HEK293 (cell line): ENCODE measurements around the gene MED15.

Source experiments
- CTCF ChIA-PET: fragments of 350-600 bp; formaldehyde crosslinking; extraction: SDS; loops from one replicate; lab custom pipeline; 2021; ENCODE audit warnings: antibody characterized with exemption; lab: Yijun Ruan, JAX
- POLR2A ChIA-PET: fragments of 300-600 bp; formaldehyde crosslinking; extraction: SDS; loops from one replicate; lab custom pipeline; 2020; ENCODE audit warnings: antibody characterized with exemption, inconsistent platforms; lab: Yijun Ruan, JAX
- H3K27ac ChIP-seq: fragments of 200-500 bp; sonication (Bioruptor generic); 2 replicates; pipeline ENCODE4 v1.5.1; 2014; ENCODE audit warnings: low read depth, low read length, control low read depth, inconsistent platforms; ENCODE audit errors: extremely low read depth
- H3K36me3 ChIP-seq, 2 experiments: fragments of 200-500 bp in 1 of 2; sonication (Bioruptor generic) in 1 of 2; 1 replicate in 1 of 2; 2 replicates in 1 of 2; pipeline ENCODE4 v1.5.1; 2014 to 2017; ENCODE audit warnings: inconsistent platforms in 2 of 2, low read length in 2 of 2; ENCODE audit not compliant: control insufficient read depth in 2 of 2, insufficient read depth in 1 of 2
- H3K4me1 ChIP-seq: fragments of 200-500 bp; sonication (Bioruptor generic); 2 replicates; pipeline ENCODE4 v1.5.1; 2014; ENCODE audit warnings: mild to moderate bottlenecking, low read length, inconsistent platforms; ENCODE audit not compliant: control insufficient read depth, insufficient read depth
- H3K4me3 ChIP-seq: 2 replicates; pipeline ENCODE4 v1.5.1; 2011; ENCODE audit warnings: low read depth, mild to moderate bottlenecking, control low read depth, low read length, moderate library complexity
- H3K9me3 ChIP-seq: fragments of 200-500 bp; sonication (Bioruptor generic); 2 replicates; pipeline ENCODE4 v1.5.1; 2014; ENCODE audit warnings: low read depth, low read length, inconsistent platforms; ENCODE audit not compliant: control insufficient read depth, insufficient read depth
- BCL11A ChIP-seq: fragments of 450-650 bp; formaldehyde crosslinking; IDR thresholded peaks from 2 replicates; pipeline ENCODE4 v1.5.1; 2016; ENCODE audit warnings: low read depth, missing biosample characterization, missing genetic modification characterization
- GLIS2 ChIP-seq: fragments of 450-650 bp; formaldehyde crosslinking; IDR thresholded peaks from 2 replicates; pipeline ENCODE4 v1.5.1; 2016; ENCODE audit warnings: missing biosample characterization, missing genetic modification characterization
- KLF10 ChIP-seq: fragments of 450-650 bp; IDR thresholded peaks from 2 replicates; pipeline ENCODE4 v1.5.1; 2018; ENCODE audit warnings: missing biosample characterization, mild to moderate bottlenecking, missing genetic modification characterization
- PATZ1 ChIP-seq: fragments of 450-650 bp; formaldehyde crosslinking; IDR thresholded peaks from 2 replicates; pipeline ENCODE4 v1.5.1; 2016; ENCODE audit warnings: missing biosample characterization, missing genetic modification characterization
- SP3 ChIP-seq: fragments of 450-650 bp; formaldehyde crosslinking; IDR thresholded peaks from 2 replicates; pipeline ENCODE4 v1.5.1; 2016; ENCODE audit warnings: missing biosample characterization, missing genetic modification characterization
- ZBTB20 ChIP-seq: fragments of 450-650 bp; formaldehyde crosslinking; IDR thresholded peaks from 2 replicates; pipeline ENCODE4 v1.5.1; 2016; ENCODE audit warnings: missing biosample characterization, missing genetic modification characterization
- ZNF140 ChIP-seq: fragments of 450-650 bp; formaldehyde crosslinking; IDR thresholded peaks from 2 replicates; pipeline ENCODE4 v1.5.1; 2016; ENCODE audit warnings: missing biosample characterization, missing genetic modification characterization
- ZNF18 ChIP-seq: fragments of 450-650 bp; formaldehyde crosslinking; IDR thresholded peaks from 2 replicates; pipeline ENCODE4 v1.5.1; 2016; ENCODE audit warnings: missing biosample characterization, missing genetic modification characterization
- ZNF2 ChIP-seq: fragments of 450-650 bp; formaldehyde crosslinking; IDR thresholded peaks from 2 replicates; pipeline ENCODE4 v1.5.1; 2016; ENCODE audit warnings: missing biosample characterization, missing genetic modification characterization
- ZNF280D ChIP-seq: fragments of 450-650 bp; formaldehyde crosslinking; IDR thresholded peaks from 2 replicates; pipeline ENCODE4 v1.5.1; 2016; ENCODE audit warnings: missing biosample characterization, missing genetic modification characterization
- ZNF302 ChIP-seq: fragments of 450-650 bp; formaldehyde crosslinking; IDR thresholded peaks from 2 replicates; pipeline ENCODE4 v1.5.1; 2016; ENCODE audit warnings: missing biosample characterization, missing genetic modification characterization, low read depth
- ZNF335 ChIP-seq: fragments of 450-650 bp; formaldehyde crosslinking; conservative IDR thresholded peaks from 2 replicates; pipeline ENCODE4 v1.5.1; 2016; ENCODE audit warnings: missing biosample characterization, missing genetic modification characterization
- ZNF341 ChIP-seq: fragments of 450-650 bp; formaldehyde crosslinking; IDR thresholded peaks from 2 replicates; pipeline ENCODE4; 2016; ENCODE audit warnings: low read depth, missing biosample characterization, missing genetic modification characterization
- ZNF354C ChIP-seq: fragments of 450-650 bp; formaldehyde crosslinking; IDR thresholded peaks from 2 replicates; pipeline ENCODE4 v1.5.1; 2016; ENCODE audit warnings: missing biosample characterization, missing genetic modification characterization, low read depth, borderline replicate concordance
- ZNF426 ChIP-seq: fragments of 450-650 bp; formaldehyde crosslinking; IDR thresholded peaks from 2 replicates; pipeline ENCODE4 v1.5.1; 2017; ENCODE audit warnings: missing biosample characterization, missing genetic modification characterization, mild to moderate bottlenecking, inconsistent platforms, moderate library complexity
- ZNF529 ChIP-seq: fragments of 450-650 bp; formaldehyde crosslinking; IDR thresholded peaks from 2 replicates; pipeline ENCODE4 v1.5.1; 2017; ENCODE audit warnings: missing genetic modification characterization, missing biosample characterization; ENCODE audit not compliant: insufficient replicate concordance
- ZNF558 ChIP-seq: fragments of 450-650 bp; formaldehyde crosslinking; IDR thresholded peaks from 2 replicates; pipeline ENCODE4 v1.5.1; 2016; ENCODE audit warnings: missing biosample characterization, missing genetic modification characterization
- ZNF670 ChIP-seq: fragments of 450-650 bp; formaldehyde crosslinking; IDR thresholded peaks from 2 replicates; pipeline ENCODE4 v1.5.1; 2016; ENCODE audit warnings: missing biosample characterization, missing genetic modification characterization, low read depth
- ZNF677 ChIP-seq: fragments of 450-650 bp; IDR thresholded peaks from 2 replicates; pipeline ENCODE4 v1.5.0; 2018; ENCODE audit warnings: missing biosample characterization, mild to moderate bottlenecking, missing genetic modification characterization, moderate library complexity
- ZNF704 ChIP-seq: fragments of 450-650 bp; formaldehyde crosslinking; IDR thresholded peaks from 2 replicates; pipeline ENCODE4 v1.5.1; 2016; ENCODE audit warnings: missing biosample characterization, missing genetic modification characterization
- ZNF843 ChIP-seq: fragments of 450-650 bp; formaldehyde crosslinking; IDR thresholded peaks from 2 replicates; pipeline ENCODE4 v1.5.1; 2016; ENCODE audit warnings: missing biosample characterization, missing genetic modification characterization
- ZSCAN18 ChIP-seq: fragments of 450-650 bp; formaldehyde crosslinking; IDR thresholded peaks from 2 replicates; pipeline ENCODE4 v1.5.1; 2016; ENCODE audit warnings: missing biosample characterization, missing genetic modification characterization

MED15 gene

GRCh38 chr22:20486229-20486628 lies 21.2 kb upstream of the MED15 start (continued):
- TF ChIP-seq ZNF2 (no peak), ZNF426 (tag by site-specific recombination) (no peak), ZNF335 (tag by site-specific recombination) (no peak)

- H3K27ac ChIP-seq: no peak overlapping the region
- no peaks in the 10 kb centered on the region for H3K4me1 ChIP-seq
- ChIA-PET CTCF (interaction anchor here (0.7 kb wide), 1 partner anchor 583 kb away, joined by 3 read pairs; no protein-coding TSS in a partner anchor), POLR2A (no interaction called here)
- H3K4me3 ChIP-seq: no peak overlapping the region
- no peaks in the 10 kb centered on the region for H3K9me3 ChIP-seq
- peaks cover 6 to 69% of the 10 kb centered on the region in 2 experiments; a peak in 2 of 3 replicates for H3K36me3 ChIP-seq
- TF ChIP-seq GLIS2 (tag by site-specific recombination) (no peak), ZNF140 (tag by site-specific recombination) (no peak), ZNF302 (no peak), ZNF704 (tag by site-specific recombination) (no peak), ZNF280D (tag by site-specific recombination) (no peak), ZNF529 (tag by site-specific recombination) (no peak), ZNF843 (tag by site-specific recombination) (no peak), SP3 (tag by site-specific recombination) (no peak), BCL11A (tag by site-specific recombination) (no peak), ZNF354C (tag by site-specific recombination) (no peak), ZNF18 (no peak), ZNF341 (no peak), ZNF677 (no peak), ZNF558 (tag by site-specific recombination) (no peak), PATZ1 (no peak), ZNF670 (tag by site-specific recombination) (no peak), ZSCAN18 (tag by site-specific recombination) (no peak), KLF10 (tag by site-specific recombination) (no peak), ZBTB20 (tag by site-specific recombination) (no peak)
Observed at GRCh38 chr22:20487715-20488114, 19.7 kb upstream of the MED15 start.
